ENCODE results near the gene FN1. TPM values are rescaled to one million over a fixed set of nuclear protein-coding genes. Genes with fewer than 3 reads are reported as not detected.

Gene FN1
- total RNA-seq, 1 donor from 2014 or later = 387 TPM

DNA sequence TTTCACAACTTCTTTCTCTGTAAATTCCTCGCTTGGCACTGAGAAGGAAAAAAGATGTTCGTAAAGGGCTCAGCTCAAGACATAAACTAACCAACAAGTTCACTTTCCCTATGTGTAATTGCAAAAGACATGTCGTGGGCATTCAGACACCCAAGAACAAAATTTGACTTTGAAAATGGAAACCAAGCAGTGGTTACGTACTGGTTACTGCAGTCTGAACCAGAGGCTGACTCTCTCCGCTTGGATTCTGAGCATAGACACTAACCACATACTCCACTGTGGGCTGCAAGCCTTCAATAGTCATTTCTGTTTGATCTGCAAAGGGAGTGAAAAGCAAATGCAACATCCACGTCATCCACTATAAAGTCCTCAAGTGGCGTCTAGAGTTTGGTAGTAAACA, 53.9 kb downstream of the FN1 start:
- no peak for DNase-seq

DNA sequence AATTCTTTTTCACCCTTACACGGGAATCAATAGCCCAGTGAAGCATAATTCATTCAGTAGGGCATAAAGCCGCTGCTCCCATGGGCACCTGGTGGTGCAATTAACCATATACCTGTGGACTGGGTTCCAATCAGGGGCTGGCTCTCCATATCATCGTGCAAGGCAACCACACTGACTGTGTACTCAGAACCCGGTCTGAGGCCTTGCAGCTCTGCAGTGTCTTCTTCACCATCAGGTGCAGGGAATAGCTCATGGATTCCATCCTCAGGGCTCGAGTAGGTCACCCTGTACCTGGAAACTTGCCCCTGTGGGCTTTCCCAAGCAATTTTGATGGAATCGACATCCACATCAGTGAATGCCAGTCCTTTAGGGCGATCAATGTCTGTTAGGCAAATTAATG, 55.2 kb downstream of the FN1 start:
- no peak for DNase-seq

DNA sequence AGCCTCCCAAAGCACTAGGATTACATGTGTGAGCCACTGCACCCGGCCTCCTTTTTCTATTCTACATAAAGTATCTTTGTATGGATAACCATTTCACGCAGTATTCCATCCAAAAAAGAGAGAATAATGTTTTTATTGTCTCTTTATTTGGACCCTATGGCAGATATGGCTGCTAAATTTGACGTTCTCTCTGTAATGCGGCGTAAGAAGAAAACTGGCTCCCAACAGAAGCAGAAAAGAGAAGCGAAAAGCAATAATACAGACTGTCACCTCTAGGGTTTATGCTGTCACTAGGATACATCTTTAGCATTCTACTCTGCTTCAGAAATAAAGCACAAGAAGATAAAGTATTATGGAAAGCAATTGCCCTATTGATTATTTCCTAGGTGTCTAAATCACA, 55.9 kb downstream of the FN1 start:
- no peak for DNase-seq

DNA sequence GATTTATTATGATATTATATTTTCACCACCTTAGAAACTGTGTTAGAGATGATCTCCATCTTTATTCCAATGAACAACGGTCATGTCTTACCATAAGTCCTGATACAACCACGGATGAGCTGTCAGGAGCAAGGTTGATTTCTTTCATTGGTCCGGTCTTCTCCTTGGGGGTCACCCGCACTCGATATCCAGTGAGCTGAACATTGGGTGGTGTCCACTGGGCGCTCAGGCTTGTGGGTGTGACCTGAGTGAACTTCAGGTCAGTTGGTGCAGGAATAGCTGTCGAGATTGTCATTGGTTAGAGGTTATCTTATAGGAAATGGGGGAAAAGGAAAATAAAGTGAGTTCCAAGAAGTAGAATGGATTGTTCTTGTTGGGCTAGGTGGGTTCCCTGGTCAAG, 56.8 kb downstream of the FN1 start:
- DNase-seq = no peak

DNA sequence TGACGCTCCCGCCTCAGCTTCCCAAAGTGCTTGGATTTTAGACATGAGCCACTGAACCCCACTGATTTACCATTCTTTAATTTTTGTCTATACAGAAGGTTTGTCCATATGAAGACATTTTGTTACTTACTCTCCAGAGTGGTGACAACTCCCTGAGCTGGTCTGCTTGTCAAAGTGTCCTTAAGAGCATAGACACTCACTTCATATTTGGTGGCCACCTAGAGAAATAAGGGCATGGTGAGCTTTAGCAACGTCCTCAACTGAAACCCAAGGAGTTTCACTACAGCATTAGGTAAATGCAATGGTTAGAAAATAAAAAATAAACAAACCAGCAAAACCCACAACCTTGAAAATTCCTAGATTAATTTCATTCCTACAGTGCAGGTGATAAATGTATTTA, 57.8 kb downstream of the FN1 start:
- no peak for DNase-seq

DNA sequence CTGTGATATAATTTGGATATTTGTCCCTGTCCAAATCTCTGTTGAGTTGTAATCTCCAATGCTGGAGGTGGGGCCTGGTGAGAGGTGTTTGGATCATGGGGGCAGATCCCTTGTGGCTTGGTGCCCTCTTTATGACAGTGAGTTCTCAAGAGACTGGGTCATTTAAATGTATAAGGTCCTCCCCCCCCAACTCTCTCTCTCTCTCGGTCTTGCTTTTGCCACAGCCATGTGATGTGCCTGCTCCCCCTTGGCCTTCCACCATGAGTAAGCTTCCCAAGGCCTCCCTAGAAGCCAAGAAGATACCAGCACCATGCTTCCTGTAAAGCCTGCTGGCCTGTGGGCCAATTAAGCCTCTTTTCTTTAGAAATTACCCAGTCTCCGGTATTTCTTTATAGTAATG, 58.6 kb downstream of the FN1 start:
- no peak for DNase-seq

DNA sequence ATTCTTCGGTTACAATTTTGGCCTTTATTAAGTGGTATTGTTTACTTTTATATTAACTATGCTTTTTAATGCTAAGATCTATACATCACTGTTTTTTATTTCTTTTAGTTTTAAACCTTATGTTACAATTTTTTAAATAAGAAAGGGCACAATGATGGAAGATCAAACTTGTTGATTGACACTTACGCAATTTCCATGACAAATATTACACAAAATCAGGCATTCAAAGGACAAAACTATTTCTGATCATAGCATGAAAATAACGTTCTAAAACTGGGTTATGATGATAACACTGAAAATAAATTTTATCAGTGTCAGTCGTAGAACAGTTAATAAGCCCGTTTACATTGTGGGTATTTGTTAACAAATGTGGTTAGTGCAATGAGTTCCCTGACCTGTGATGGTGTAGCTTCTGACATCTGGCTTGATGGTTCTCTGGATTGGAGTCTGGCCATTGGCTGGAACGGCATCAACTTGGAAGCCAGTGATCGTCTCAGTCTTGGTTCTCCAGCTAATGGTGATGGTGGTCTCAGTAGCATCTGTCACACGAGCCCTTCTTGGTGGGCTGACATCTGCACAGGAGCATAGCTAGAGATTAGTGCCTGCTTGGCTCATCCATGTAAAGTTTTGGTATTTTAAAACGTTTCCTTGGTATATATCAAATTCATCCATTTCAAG, 59.6 kb downstream of the FN1 start:
- DNase-seq = no peak

DNA sequence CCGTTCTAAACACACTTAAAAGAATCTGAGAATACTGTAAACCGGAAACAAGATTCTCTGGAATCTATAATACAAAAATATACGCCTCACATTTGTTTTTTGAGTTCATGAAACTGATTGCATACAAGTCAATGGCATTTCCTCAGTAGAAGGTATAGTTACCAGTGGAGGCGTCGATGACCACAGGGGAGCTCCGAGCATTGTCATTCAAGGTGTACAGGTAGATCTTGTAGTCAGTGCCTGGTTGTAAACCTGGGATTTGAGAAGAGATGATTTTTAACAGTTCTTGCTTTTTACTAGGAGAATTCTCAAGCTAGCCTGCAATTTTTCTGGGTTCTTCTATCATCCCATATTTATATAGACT, 60.4 kb downstream of the FN1 start:
- no peak for DNase-seq

DNA sequence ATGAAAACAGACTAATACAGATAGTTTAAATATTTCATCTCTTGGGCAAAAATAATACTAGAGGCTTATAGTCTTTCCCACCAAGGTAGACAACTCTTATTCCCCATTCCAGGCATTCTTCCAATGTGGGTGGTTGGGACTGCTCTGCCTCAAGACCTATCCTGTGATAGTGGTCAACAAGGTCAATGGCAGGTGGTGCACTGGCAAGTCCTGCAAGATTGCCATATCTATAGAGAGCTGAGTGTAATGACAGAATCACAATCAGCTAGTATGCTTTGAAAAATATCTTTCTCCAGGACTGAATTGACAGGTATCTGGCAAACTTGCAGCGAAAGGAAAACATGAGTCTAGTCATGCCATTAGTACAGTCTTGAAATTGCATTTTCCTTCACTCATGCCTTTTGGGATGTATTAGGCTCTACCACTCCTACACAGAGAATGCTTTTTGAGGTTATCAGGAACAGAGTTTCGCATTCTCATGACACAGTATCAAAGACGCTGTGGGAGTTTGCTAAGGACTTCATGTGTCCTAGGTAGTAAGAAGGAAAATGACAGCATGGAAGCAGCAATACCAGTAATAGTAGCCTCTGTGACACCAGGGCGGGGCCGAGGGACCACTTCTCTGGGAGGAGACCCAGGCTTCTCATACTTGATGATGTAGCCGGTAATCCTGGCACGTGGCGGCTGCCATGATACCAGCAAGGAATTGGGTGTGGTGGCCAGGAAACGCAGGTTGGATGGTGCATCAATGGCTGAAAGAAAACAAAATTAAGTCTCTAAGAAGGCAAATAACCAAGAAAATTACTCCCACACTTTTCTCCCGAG, 61.0 kb downstream of the FN1 start:
- DNase-seq = no peak

DNA sequence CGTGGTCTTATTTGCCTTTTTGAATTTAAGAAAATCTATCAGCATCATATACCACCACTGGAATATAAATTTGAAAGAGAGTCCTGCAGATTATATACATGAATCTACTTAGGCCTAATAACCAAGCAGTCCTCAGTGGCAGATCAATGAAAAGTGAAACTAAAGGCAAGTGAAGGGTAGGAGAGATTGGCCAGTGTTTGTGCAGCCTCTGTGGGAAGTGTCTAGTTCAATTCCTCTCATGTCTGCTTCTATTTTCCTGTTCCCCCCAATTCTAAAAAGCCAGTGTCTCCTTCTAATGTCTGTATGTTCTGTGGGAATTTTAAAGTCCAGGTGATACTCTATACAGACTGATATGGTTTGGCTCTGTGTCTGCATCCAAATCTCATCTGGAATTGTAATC, 61.9 kb downstream of the FN1 start:
- DNase-seq = no peak

DNA sequence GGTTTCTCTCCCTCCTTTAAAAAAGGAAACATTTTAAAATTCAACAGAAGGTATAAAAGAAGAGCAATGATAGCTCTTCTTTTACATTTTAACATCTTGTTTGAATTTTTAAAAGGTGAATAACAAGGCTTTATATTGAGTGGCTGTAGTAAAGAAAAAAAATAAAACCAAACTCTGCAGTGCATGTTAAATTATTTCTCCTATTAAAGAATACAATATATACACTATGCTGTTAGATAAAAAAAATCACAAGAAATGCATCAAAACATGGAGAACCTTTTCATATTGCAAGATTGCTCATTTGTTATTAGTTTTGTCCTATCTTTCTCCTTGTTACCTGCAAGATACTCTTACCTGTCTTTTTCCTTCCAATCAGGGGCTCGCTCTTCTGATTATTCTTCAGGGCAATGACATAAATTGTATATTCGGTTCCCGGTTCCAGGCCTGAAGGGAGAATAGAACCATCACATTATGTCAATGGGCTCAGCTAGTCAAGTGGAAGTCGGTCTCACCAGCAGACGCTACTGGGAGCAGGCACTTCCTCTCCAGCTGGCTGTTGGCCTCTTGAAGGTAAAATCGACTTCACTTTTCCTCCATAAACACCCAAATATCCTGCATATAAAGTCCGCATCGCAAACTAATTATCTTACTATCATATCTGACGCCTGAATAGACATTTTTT, 62.8 kb downstream of the FN1 start:
- no peak for DNase-seq

DNA sequence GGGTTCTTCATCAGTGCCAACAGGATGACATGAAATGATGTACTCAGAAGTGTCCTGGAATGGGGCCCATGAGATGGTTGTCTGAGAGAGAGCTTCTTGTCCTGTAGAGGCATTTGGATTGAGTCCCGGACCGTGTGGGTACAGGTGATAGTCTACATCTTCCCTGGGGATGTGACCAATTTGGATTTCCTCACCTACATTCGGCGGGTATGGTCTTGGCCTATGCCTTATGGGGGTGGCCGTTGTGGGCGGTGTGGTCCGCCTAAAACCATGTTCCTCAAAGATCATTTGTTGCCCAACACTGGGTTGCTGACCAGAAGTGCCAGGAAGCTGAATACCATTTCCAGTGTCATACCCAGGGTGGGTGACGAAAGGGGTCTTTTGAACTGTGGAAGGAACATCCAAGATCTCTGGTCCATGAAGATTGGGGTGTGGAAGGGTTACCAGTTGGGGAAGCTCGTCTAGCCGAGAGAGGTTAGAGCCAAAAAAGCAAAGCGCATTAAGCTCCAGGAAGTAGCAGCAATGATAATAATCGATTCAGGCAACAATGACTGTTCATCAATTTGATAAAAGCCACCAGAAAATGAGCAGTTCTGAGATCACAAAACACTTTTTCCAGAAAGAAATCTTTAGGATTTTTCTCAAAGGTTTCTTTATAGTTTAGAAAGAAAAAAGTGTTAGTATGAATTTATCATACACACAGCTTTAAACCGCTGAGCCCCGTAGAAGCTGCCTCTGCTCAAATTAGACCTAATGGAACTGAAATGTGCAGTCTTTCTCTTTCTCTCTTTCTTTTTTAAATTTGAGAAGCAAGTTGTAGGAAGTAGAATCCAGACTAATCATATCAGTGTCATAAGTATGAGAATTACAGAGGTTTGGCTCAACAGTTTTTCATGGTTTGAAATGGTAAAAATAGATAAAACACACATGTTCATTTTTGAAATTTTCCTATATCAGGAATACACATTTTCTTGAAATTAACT, 63.7 kb downstream of the FN1 start:
- no peak for DNase-seq

DNA sequence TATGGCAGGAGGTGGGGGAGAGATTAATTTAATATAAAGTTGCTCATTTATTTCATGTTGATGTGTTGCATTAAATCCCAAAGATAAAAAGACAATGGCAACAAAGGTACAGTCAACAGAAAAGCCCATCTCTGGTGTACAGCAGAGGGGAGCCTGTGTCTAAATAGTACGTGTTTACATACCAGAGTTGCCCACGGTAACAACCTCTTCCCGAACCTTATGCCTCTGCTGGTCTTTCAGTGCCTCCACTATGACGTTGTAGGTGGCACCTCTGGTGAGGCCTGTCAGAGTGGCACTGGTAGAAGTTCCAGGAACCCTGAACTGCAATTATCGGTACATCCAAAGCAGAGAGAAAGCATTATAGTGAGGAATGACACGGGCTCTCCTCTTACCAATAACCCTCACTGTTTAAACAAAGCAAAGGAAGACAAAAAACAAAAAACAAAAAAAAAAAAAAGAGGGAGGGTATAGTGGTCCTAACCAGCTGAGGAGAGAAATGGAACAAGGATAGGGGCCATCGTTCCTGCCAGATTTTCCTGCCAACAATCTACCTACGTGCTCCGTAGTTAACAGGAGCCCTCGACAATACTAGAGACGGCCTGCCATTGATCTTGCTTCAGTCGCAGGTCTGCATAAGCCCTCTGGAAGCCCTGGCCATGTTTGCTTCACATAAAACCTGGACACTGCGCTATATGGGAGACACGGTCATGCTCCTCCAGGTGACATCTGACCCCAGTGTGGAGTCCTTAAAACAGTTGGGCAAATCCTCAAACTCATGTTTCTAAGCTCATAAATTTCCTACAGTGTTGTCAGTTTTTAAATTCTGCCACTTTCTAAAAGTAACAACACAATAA, 65.5 kb downstream of the FN1 start:
- no peak for DNase-seq

DNA sequence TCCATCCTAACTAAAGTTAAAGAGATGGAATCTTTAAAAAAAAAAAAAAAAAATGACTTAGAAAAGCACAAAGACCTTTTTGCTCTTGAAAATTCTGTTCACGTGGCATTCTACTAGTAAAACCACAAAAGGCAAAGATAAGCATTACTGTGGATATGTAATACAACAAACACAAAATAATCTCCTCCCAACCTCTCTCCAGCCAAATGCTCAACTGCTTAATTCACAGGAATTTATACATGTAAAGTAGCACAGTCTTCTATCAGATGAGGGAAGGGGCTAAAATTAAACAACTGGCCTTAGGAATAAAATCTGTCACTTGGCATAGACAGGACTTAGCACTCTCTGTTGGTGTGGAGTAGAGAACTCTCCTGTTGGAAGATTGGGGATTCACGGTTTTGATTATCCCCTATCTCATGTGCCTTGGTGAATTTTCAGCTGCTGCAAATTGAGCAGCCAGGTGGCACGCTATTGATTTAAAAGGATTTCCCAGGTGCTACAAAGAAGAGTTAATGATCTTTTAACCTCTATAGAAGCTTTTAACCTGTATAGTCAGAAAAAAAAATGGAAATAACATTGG, 66.6 kb downstream of the FN1 start:
- no peak for DNase-seq

DNA sequence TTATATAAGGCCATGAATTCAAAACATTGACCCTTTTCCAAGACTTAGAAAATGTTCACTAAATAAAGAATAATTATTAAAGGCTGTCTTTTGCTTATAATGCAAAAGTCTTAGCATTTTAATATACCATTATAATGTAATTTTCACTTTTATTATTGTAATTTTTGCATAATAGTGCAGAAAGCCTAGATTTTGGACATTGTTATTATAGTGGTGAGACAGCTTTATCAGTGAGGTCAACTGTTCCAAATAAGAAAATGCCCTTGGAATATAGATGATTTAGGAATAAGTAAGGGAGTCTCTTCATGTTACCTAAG, 67.4 kb downstream of the FN1 start:
- DNase-seq = no peak

DNA sequence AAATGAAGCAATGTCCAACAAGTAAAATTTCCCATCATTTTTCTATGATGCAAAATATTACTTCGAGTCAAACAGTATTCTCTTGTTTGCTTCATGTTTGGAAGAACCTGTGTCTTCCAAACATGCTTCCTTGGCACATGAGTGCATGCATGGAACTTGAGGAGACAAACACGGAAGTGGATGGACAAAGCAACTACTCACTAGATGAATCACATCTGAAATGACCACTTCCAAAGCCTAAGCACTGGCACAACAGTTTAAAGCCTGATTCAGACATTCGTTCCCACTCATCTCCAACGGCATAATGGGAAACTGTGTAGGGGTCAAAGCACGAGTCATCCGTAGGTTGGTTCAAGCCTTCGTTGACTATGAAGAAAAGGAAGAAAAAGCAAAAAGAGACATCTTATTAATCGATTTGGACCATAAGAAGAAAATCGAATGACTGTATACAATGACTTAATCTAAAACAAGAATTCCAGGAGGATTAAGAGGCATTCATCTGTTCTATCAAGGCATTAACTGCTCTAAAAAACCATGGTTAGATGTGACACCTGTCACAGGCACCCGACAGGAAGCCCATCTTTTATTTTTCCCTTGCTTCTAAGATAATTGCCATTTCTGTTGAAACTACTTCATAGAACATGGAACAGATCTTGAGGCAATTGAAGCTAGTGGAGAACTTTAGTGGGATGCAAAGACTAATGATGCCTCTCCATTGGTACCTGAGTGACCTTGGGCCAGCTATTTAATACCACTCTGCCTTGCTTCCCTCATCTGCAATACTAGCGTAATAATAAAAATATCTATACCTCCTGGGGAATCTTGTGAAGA, 68.0 kb downstream of the FN1 start:
- DNase-seq = peak; percentile 40

DNA sequence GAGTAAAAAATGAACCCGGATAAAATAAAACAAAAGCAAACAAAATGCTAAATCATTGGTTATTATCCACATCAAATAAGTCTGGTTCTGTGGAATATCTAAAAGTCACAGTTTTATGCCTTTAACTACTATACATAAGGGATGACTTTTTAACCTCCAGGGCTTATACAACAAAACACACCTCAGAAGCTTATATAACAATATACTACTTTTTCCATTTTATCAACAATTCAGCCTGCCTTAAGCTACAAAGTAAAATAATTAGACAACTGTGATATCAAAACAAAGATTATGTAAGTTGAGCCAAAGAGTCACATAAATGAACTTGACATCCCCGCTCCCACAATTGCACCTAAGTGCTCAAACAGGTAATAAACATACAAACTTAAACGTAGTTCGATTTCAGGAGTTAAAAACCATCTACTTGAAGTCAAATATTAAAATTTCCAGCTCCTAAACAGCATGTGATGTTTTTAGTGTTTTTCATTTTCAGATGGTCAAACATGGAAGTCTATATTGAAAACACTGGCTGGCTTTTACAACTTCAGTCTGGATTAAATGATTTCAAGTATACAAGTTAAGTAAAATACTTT, 69.3 kb downstream of the FN1 start:
- DNase-seq = no peak

DNA sequence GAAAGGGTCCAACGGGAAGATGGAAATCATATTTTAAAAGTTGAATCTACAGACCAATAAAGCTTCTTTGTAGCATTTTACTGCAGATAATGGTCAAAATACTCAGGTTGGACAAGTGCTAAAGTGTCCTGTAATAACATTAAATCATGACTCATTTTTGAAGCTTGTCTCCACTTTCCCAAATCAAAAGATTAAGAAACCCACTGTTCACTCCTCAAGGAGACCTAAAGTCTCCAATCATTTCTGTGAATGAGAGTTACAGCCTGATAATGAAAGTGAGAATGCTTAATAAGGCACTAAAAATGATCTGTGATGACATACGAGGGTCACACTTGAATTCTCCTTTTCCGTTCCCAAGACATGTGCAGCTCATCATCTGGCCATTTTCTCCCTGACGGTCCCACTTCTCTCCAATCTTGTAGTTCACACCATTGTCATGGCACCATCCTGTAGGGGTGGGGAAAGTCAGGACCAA, 70.6 kb downstream of the FN1 start:
- no peak for DNase-seq

DNA sequence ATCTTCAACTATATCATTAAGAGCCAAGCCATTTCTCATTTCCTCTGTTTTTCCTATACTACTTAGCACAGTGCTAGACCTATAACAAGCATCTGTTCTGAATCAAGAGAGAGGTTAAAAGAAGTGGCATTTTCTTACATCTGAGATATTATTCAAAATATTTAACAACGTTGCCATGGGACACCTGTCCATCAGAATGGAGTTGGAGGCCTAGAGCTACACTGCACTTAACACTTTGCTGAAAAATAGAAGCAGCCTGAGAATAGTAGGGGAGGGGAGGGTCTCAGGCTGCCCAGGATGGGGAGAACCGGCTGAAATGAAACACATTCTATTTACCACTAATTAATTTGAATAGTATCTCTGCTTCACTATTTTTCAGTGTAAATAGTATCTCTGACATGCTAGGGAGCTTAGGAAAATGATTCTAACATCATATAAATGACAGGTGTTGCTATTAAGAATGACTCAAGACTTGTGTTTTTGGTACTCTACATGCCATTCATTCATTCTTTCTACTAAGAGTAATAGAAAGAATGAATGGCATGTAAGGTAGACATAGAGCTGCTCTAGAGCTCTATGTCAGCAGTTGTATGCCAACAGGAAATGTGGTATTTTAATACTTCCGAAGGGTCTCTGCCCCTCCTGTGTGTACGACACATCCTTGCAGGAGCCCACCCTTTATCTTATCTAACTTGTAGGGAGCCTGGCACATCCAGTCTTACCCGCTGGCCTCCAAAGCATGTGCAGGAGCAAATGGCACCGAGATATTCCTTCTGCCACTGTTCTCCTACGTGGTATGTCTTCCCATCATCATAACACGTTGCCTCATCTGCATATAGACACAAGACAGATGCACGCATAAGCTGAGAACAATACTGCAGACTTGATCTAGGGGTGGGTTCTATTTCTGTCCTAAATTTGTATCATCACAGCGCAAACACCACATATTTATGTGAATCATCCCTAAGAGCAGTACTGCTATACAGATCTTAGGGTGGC, 71.4 kb downstream of the FN1 start:
- DNase-seq = no peak

All from dermis blood vessel endothelial cell (primary cell).